CD14-positive monocyte (primary cell): ENCODE data around the gene KIRREL3. TPM values are rescaled to one million over a fixed set of nuclear protein-coding genes. Genes with fewer than 3 reads are reported as not detected.

ENCODE experiments used
- DNase-seq, 3 donors: peaks; one replicate each; pipeline ENCODE4 v3.0.0-alpha.2; 2011 to 2022
- H2AFZ ChIP-seq: 2 replicates; pipeline ENCODE4 v1.6.0; 2012; ENCODE audit warnings: mild to moderate bottlenecking, low read depth, low read length, inconsistent platforms; ENCODE audit not compliant: insufficient read depth, poor library complexity, severe bottlenecking
- H3K27ac ChIP-seq, 2 donors: 1 replicate in 1 of 2; 2 replicates in 1 of 2; pipeline ENCODE4 v1.5.1; 2012 to 2013; ENCODE audit warnings: low read length in 2 of 2, control low read depth in 1 of 2, inconsistent platforms in 1 of 2, low read depth in 1 of 2, mild to moderate bottlenecking in 1 of 2
- H3K27me3 ChIP-seq, 2 donors: one replicate each; pipeline versions ENCODE4 v1.6.0 to v1.6.1; 2011 to 2013; ENCODE audit warnings: low read length in 2 of 2; ENCODE audit not compliant: control insufficient read depth in 2 of 2, insufficient read depth in 2 of 2
- H3K36me3 ChIP-seq, 2 donors: replicated peaks in 1 of 2; 1 replicate in 1 of 2; 2 replicates in 1 of 2; pipeline versions ENCODE4 v1.5.1 to v1.6.1; 2012 to 2013; ENCODE audit warnings: low read length in 2 of 2, control low read depth in 1 of 2, inconsistent platforms in 1 of 2, mild to moderate bottlenecking in 1 of 2; ENCODE audit not compliant: insufficient read depth in 2 of 2, control insufficient read depth in 1 of 2
- H3K4me1 ChIP-seq, 2 donors: 1 replicate in 1 of 2; 2 replicates in 1 of 2; pipeline versions ENCODE4 v1.5.1 to v1.6.1; 2012 to 2013; ENCODE audit warnings: low read length in 2 of 2, control low read depth in 1 of 2, inconsistent platforms in 1 of 2, mild to moderate bottlenecking in 1 of 2, moderate library complexity in 1 of 2; ENCODE audit not compliant: insufficient read depth in 2 of 2, control insufficient read depth in 1 of 2
- H3K4me2 ChIP-seq: replicated peaks from 2 replicates; pipeline ENCODE3; 2012; ENCODE audit warnings: low read length, moderate library complexity, mild to moderate bottlenecking; ENCODE audit not compliant: poor library complexity, severe bottlenecking; ENCODE audit errors: extremely low read depth
- H3K4me3 ChIP-seq, 3 experiments: fragments of 200-600 bp in 1 of 3; sonication (generic) in 1 of 3; replicated peaks in 1 of 3; 1 replicate in 2 of 3; 2 replicates in 1 of 3; pipeline ENCODE4 v1.5.1; 2011 to 2013; ENCODE audit warnings: low read length in 3 of 3, mild to moderate bottlenecking in 3 of 3, control low read depth in 2 of 3, low read depth in 2 of 3, inconsistent platforms in 1 of 3, moderate library complexity in 1 of 3
- H3K79me2 ChIP-seq: 2 replicates; pipeline ENCODE4 v1.6.0; 2012; ENCODE audit warnings: mild to moderate bottlenecking, control low read depth, inconsistent platforms, low read length, moderate library complexity; ENCODE audit not compliant: insufficient read depth
- H3K9ac ChIP-seq: 2 replicates; pipeline ENCODE4 v1.6.0; 2017; ENCODE audit warnings: low read length, mild to moderate bottlenecking; ENCODE audit not compliant: insufficient read depth, poor library complexity, severe bottlenecking
- H3K9me3 ChIP-seq, 2 donors: replicated peaks in 1 of 2; 1 replicate in 1 of 2; 2 replicates in 1 of 2; pipeline versions ENCODE4 v1.5.1 to v1.6.1; 2012 to 2013; ENCODE audit warnings: low read length in 2 of 2, control low read depth in 1 of 2; ENCODE audit not compliant: control insufficient read depth in 1 of 2, insufficient read depth in 1 of 2
- H4K20me1 ChIP-seq: 2 replicates; pipeline ENCODE4 v1.6.0; 2012; ENCODE audit warnings: mild to moderate bottlenecking, low read length, control low read depth, moderate library complexity; ENCODE audit not compliant: insufficient read depth
- H3K27ac Mint-ChIP-seq, 7 donors: one replicate each; pipeline ENCODE4 v1.8.0; 2020; ENCODE audit warnings: mild to moderate bottlenecking in 7 of 7, mixed read lengths in 7 of 7, moderate library complexity in 6 of 7, inconsistent platforms in 2 of 7
- H3K27me3 Mint-ChIP-seq, 3 donors: one replicate each; pipeline ENCODE4 v1.8.0; 2021 to 2022; ENCODE audit warnings: low read depth in 3 of 3, mild to moderate bottlenecking in 3 of 3, mixed read lengths in 3 of 3, moderate library complexity in 3 of 3, inconsistent platforms in 1 of 3
- H3K36me3 Mint-ChIP-seq, 2 donors: one replicate each; pipeline ENCODE4 v1.8.0; 2020; ENCODE audit warnings: mixed read lengths in 2 of 2, inconsistent platforms in 1 of 2, mild to moderate bottlenecking in 1 of 2
- H3K4me1 Mint-ChIP-seq: one replicate; pipeline ENCODE4 v1.8.0; 2020; ENCODE audit warnings: mild to moderate bottlenecking, mixed read lengths
- H3K4me3 Mint-ChIP-seq, 2 donors: one replicate each; pipeline ENCODE4 v1.8.0; 2020; ENCODE audit warnings: mild to moderate bottlenecking in 2 of 2, mixed read lengths in 2 of 2, moderate library complexity in 1 of 2
- H3K9me3 Mint-ChIP-seq, 7 donors: one replicate each; pipeline ENCODE4 v1.8.0; 2020 to 2022; ENCODE audit warnings: mixed read lengths in 7 of 7, mild to moderate bottlenecking in 6 of 7, moderate library complexity in 6 of 7, inconsistent platforms in 2 of 7
- WGBS: methylation state at CpG from one replicate; pipeline ENCODE4 v1.1.5; 2013; ENCODE audit warnings: missing lambda C conversion rate; ENCODE audit not compliant: insufficient coverage; 5-methylcytosine and 5-hydroxymethylcytosine counted together
- intact Hi-C, 2 donors: fragments of 100-400 bp; cut with micrococcal nuclease; formaldehyde crosslinking; loops; one replicate each; pipeline versions ENCODE4 v1.15.0 to v1.15.1; 2023
- polyA plus RNA-seq, 3 donors: library from polyadenylated mRNA; depleted of rRNA in 1 of 3; unstranded in 2 of 3; stranded (reverse) in 1 of 3; fragments of 300-500 nt in 2 of 3; fragments of >200 nt in 1 of 3; fragmentation: Illumina TruSeq in 2 of 3; gene quantifications; 1 replicate in 2 of 3; 2 replicates in 1 of 3; pipeline ENCODE4 v1.2.3, GENCODE V29; 2012 to 2021
- TF ChIP-seq, protein P1 (sequence below): fragments of 200-600 bp; IDR thresholded peaks from one replicate; pipeline ENCODE4 v1.8.0; 2022; ENCODE audit warnings: antibody characterized with exemption, mild to moderate bottlenecking

Gene KIRREL3
- polyA plus RNA-seq, 3 donors, result not detected

DNA sequence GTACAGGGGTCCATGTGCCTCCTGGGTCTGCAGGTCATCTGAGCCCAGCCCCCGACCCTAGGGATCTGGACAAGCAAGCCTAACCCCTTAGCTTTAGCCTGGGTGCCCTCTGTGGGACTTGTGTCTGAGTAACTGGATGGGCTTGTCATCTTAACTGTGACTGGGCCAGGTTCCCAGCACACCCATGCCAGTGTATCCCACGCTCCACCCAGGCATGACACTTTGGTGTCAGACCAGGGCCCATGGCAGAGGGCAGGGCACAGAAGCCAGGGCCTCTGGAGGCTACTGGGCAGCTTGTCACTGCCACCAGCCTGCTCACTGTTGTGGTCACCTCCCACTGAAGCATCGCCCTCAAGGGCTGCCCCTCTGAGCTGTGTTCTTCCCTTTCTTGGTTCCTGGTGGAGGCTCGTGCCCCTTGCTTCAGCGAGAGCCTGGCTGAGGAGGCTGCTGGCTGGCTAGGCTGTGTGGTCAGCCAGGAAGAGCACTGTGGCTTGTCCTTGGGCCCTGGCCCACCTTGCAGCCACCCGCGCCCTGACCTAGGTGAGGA lies 564.3 kb downstream of the KIRREL3 start:
- Histone ChIP-seq H3K4me2 (no peak overlapping the region), H3K27me3 (no peaks in the 10 kb centered on the region), H3K79me2 (no peaks in the 10 kb centered on the region), H3K27ac (no peak overlapping the region), H3K9ac (no peak overlapping the region), H3K4me1 (peaks cover 4% of the 10 kb centered on the region in 2 donors), H3K9me3 (no peaks in the 10 kb centered on the region), H4K20me1 (no peaks in the 10 kb centered on the region), H3K4me3 (no peak overlapping the region), H3K36me3 (no peaks in the 10 kb centered on the region), H2AFZ (no peak overlapping the region)
- peaks cover 5% of the 10 kb centered on the region for H3K4me1 Mint-ChIP-seq
- intact Hi-C loops, result no loop called here
- H3K27ac Mint-ChIP-seq, result no peak overlapping the region
- H3K9me3 Mint-ChIP-seq, result no peaks in the 10 kb centered on the region
- peaks cover 0 to 3% (median under 1%) of the 10 kb centered on the region in 3 donors for H3K27me3 Mint-ChIP-seq
- 79% methylated on average over 7 of the region's 7 CpGs for WGBS
- TF ChIP-seq, protein P1, sequence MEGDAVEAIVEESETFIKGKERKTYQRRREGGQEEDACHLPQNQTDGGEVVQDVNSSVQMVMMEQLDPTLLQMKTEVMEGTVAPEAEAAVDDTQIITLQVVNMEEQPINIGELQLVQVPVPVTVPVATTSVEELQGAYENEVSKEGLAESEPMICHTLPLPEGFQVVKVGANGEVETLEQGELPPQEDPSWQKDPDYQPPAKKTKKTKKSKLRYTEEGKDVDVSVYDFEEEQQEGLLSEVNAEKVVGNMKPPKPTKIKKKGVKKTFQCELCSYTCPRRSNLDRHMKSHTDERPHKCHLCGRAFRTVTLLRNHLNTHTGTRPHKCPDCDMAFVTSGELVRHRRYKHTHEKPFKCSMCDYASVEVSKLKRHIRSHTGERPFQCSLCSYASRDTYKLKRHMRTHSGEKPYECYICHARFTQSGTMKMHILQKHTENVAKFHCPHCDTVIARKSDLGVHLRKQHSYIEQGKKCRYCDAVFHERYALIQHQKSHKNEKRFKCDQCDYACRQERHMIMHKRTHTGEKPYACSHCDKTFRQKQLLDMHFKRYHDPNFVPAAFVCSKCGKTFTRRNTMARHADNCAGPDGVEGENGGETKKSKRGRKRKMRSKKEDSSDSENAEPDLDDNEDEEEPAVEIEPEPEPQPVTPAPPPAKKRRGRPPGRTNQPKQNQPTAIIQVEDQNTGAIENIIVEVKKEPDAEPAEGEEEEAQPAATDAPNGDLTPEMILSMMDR, result no peak
- H3K36me3 Mint-ChIP-seq, result no peaks in the 10 kb centered on the region
- H3K4me3 Mint-ChIP-seq, result no peak overlapping the region
- no peak for DNase-seq

DNA sequence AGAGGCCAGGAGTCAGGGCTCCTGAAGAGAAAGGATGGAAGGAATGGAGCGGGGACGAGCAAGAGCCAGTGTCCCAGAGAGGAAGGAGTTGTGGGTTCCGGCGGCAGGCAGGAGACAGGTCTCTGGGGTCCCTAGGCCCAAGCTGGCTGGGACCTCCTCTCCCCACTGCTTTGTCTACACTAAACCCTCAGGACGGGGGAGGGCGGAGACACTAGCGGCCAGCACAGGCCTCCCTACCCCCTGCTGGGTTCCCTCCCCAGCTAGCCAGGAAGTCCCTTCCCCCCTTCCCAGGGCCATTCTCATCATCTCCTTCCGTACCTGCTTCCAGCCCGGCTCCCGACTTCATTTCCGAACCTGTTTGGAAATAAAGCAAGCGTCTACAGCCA lies 565.6 kb downstream of the KIRREL3 start:
- H3K4me2 ChIP-seq, result no peak overlapping the region
- H3K9ac ChIP-seq, result no peak overlapping the region
- 89% methylated on average over 8 of the region's 12 CpGs for WGBS
- no peaks in the 10 kb centered on the region for H3K27me3 ChIP-seq
- no peak for DNase-seq
- Mint-ChIP-seq H3K27me3 (peaks cover 0 to 3% (median 2%) of the 10 kb centered on the region in 3 donors), H3K9me3 (no peaks in the 10 kb centered on the region), H3K36me3 (no peaks in the 10 kb centered on the region), H3K4me3 (no peak overlapping the region), H3K4me1 (no peaks in the 10 kb centered on the region), H3K27ac (no peak overlapping the region)
- TF ChIP-seq, protein P1, result no peak
- intact Hi-C loops, result no loop called here
- no peaks in the 10 kb centered on the region for H4K20me1 ChIP-seq
- no peaks in the 10 kb centered on the region for H3K4me1 ChIP-seq
- no peak overlapping the region for H3K27ac ChIP-seq
- no peaks in the 10 kb centered on the region for H3K9me3 ChIP-seq
- H2AFZ ChIP-seq, result no peak overlapping the region
- H3K4me3 ChIP-seq, result no peak overlapping the region
- no peaks in the 10 kb centered on the region for H3K79me2 ChIP-seq
- no peaks in the 10 kb centered on the region for H3K36me3 ChIP-seq
